Measurements from ENCODE around the gene NPSR1.

NPSR1 gene

DNA sequence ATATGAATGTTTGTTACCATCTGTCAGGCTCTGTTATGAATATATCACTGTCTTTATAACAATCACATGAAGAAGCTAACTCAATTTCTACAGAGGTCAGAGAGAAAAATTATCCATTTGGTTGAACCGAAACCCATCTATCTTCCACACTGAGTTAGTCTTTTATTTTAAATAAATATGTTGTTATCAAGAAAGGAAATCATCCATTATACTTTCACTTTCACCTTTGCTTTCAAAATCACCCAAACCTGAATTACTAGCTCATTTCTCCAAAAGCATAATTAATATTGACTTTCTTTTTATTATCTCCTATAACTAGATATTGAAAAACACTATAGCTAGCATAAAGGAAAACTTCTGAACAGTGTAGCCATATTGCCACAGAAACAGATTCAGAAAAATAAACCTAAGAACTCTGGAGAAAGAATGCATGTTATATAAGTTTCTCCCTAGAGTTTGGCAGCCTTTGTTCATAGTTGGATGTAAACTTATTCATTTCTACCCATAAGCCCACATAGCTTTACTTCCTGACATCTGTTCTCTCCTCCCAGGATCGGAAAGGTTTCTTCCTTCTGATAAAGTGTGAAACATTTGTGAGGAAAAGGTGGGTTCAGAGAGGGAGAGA lies 66.0 kb downstream of the NPSR1 start:
- DNase-seq = no peak

- no peak for DNase-seq
Measured at GRCh38 chr7:34726221-34726620, 68.2 kb downstream of the NPSR1 start.

GRCh38 chr7:34727464-34727995 lies 69.5 kb downstream of the NPSR1 start:
- DNase-seq = no peak

DNA sequence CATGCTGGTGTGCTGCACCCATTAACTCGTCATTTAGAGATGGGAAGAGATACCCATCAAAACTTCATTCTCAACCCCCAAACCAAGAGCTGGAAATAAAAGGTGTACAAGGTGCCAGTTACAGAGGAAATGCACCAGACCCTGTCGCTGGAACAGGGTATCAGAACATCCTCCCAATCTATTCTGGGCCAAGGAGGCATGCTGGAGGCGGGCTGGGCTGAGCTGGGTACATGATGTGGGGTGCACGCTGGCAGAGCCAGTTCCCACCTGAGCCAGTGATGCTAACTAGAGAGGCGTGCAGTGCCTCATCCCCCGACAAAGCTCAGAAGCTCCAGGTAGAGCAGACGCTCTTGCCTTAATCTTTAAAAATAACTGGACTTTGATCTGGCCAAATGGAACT lies 70.1 kb downstream of the NPSR1 start:
- DNase-seq = no peak

GRCh38 chr7:34734771-34735170 lies 76.8 kb downstream of the NPSR1 start:
- DNase-seq = no peak

DNA sequence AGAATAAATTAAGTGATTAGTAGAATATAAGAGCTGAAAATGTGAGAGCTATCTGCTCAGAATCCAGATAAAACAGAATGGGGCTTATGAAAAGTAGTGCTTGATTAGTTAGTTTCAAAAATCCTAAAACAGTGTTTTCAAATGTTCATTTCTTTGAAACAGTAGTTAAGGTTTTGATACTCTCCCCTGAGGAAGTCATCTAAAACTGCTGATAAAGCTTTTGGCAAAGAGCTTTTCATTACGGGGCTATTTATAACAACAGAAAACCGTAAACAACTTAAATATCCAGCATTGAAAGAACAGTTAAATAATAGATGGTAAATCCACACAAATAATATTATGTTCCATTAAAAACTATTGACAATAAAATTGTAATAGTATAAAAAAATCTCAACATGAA lies 77.5 kb downstream of the NPSR1 start:
- no peak for DNase-seq

GRCh38 chr7:34739651-34740300 lies 81.8 kb downstream of the NPSR1 start:
- DNase-seq = no peak

DNA sequence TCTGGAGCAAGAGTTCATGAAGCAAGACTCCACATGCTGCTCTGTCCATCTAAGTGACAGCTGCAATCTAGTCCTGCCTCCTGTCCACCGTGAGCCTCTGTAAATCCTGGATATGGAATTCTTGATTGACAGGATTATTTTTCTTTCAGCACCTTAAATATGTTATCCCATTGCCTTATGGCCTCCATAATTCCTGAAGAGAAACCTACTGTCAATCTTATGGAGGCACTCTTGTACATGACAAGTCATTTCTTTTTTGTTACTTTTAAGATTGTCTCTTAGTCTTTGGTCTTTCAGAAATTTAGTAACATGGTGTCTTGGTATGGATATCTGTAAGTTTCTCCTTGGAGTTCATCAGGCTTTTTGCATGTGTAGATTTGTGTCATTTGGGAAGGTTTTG lies 82.8 kb downstream of the NPSR1 start:
- DNase-seq = no peak

- no peak for DNase-seq
Measured at GRCh38 chr7:34747176-34747781, 89.3 kb downstream of the NPSR1 start.

- DNase-seq = no peak
Measured at GRCh38 chr7:34747867-34748727, 90.1 kb downstream of the NPSR1 start.

DNA sequence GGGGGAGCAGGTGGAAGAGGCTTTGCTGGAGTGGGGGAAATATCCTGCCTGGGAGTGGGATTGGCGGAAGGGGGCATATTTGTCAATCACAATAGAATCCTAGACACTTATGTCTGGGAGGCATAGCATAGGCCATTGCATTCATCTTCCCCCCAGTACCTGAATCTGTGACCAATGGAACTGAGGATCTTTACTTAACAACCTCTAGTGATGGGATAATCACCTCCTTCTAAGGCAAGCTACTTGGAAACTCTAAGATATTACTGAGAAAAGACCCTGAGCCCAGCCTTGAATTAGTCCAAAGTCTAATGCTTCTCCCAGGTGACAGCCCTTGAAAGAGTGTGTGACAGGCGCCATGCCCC lies 90.7 kb downstream of the NPSR1 start:
- no peak for DNase-seq

- DNase-seq = no peak
Measured at GRCh38 chr7:34749446-34749845, 91.4 kb downstream of the NPSR1 start.

DNA sequence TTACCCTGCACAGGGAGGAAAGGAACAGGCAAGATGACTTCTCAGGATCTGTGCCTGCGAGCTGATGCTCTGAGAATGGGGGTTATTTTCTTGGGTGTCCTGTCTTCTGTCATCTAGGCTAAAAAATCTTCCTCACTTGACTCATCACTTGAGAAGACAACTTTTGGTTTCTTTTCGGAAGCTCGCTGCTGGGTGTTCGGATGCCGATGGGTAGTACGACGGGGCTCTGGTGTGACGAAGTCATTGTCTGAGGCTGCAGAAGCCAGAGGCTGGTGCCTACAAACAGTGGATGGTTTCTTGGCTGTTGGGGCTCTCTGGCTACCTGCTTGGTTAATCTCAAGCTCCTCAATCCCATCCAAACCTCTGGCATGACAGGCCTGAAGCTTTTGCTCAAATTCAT lies 92.2 kb downstream of the NPSR1 start:
- DNase-seq = no peak

GRCh38 chr7:34750636-34751035 lies 92.6 kb downstream of the NPSR1 start:
- DNase-seq = no peak

- no peak for DNase-seq
Measured at GRCh38 chr7:34751725-34752643, 94.0 kb downstream of the NPSR1 start.

DNA sequence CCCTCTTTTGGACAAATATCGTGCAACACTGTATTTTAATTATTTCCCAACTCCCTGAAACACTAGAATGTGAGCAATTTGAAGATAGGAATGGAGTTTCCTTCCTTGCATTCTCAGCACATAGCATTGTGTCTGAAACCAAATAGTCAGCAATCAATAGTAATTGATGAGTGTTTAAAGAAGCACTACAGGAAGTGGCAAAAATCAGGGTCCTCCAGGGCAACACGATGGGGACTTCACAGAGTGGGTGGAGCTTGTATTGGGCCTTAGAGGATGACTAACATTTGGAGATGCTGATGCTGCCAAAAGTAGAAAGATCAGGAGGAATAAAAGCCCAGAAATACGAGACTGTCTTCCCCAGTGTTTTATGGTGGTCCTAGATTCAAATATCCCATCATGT lies 94.9 kb downstream of the NPSR1 start:
- no peak for DNase-seq

GRCh38 chr7:34755008-34755407 lies 97.0 kb downstream of the NPSR1 start:
- DNase-seq = no peak

DNA sequence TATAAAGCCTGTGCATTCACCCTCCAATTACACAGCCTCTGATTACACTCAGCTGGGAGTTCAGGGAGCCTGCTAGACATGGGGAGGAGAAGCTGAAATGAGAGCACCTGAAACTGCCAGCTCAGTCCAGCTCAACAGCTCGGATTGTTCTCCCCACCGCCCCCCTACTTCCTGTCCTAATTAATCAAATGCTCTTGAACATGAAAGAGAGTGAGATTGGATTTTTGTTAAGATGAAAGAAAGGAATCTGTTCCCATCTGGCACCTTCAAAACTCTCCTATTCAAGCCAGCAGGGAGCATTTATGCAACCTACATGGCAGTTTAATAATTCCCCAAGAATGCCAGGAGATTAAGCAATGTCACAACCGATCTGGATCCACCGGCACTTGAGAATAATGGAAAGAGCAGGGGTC lies 98.0 kb downstream of the NPSR1 start:
- DNase-seq = no peak

DNA sequence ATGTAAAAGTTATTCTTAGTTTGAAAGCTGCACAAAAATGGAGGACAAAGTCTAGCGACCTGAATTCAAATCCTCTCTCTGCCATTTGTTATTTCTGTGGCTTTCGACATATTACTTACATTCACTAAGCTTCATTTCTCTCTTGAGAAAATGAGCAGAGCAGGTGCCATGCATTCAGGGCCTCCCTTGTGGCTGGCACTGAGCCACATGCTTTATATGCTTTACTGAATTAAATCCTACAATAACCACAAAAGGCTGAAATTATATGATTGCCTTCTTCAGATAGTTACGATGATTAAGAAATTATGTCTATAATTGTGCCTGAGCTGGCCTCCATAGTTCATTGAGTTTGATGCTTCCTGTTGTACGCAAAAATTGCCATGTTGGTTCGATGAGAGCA lies 98.7 kb downstream of the NPSR1 start:
- no peak for DNase-seq

DNA sequence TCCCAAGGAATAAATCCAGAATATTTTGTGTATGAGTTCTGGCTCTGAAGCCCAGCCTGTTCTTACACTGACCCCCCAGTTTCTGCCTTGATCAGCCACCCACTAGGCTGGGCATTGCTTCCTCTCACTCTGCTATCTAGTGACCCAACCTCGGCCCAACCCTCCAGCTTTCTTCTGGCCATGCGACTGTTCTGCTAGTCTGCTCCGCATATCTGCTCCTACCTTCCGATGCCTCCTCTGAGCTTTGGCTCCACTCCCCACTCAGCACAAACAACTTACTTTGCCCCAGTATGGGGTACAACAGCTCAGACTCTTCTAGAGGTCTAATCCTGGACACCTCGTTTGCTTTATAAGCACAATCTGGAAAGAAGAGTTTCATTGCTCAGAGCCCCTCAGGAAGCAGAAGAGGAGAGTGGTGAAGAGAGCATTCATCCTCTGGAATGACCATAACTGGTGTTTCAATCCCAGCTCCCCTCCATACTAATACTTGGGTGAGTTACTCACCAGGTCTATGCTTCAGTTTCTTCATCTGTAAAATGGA lies 99.6 kb downstream of the NPSR1 start:
- DNase-seq = no peak

GRCh38 chr7:34758111-34758601 lies 100.1 kb downstream of the NPSR1 start:
- no peak for DNase-seq

Measured in activated CD4-positive, alpha-beta T cell treated with anti-CD3 and anti-CD28 coated beads, Interleukin-2, amount 50 U/mL, for 48 hours (primary cell).